HEK293T (cell line): ENCODE results near the gene KLHDC3.

Source experiments
- CTCF ChIA-PET: fragments of 350-600 bp; formaldehyde crosslinking; extraction: SDS; loops from one replicate; lab custom pipeline; 2021; ENCODE audit warnings: antibody characterized with exemption, inconsistent platforms; lab: Yijun Ruan, JAX
- POLR2A ChIA-PET: fragments of 350-600 bp; formaldehyde crosslinking; extraction: SDS; loops from one replicate; lab custom pipeline; 2020; ENCODE audit warnings: antibody characterized with exemption, inconsistent platforms; lab: Yijun Ruan, JAX
- DNase-seq: peaks from one replicate; pipeline ENCODE4 v3.0.0; 2012; ENCODE audit warnings: mixed read lengths; ENCODE audit errors: extremely low spot score
- ARNT ChIP-seq: fragments of 450-650 bp; IDR thresholded peaks from 2 replicates; pipeline ENCODE4 v1.6.1; 2017; ENCODE audit warnings: mild to moderate bottlenecking
- BHLHE40 ChIP-seq: fragments of 450-650 bp; IDR thresholded peaks from 2 replicates; pipeline ENCODE4 v1.6.1; 2016; ENCODE audit warnings: mild to moderate bottlenecking, moderate library complexity, borderline replicate concordance
- CTBP1 ChIP-seq: fragments of 450-650 bp; IDR thresholded peaks from 2 replicates; pipeline ENCODE4 v1.6.1; 2016; ENCODE audit warnings: borderline replicate concordance
- ELF4 ChIP-seq: fragments of 450-650 bp; IDR thresholded peaks from 2 replicates; pipeline ENCODE4 v1.6.1; 2017; ENCODE audit warnings: antibody characterized with exemption
- FOXA1 ChIP-seq: fragments of 450-650 bp; IDR thresholded peaks from 2 replicates; pipeline ENCODE4 v1.6.1; 2016; ENCODE audit warnings: mild to moderate bottlenecking
- FOXK2 ChIP-seq: fragments of 450-650 bp; IDR thresholded peaks from 2 replicates; pipeline ENCODE4 v1.6.1; 2016; ENCODE audit warnings: mild to moderate bottlenecking
- FOXM1 ChIP-seq: fragments of 450-650 bp; IDR thresholded peaks from 2 replicates; pipeline ENCODE4 v1.6.1; 2017; ENCODE audit warnings: mild to moderate bottlenecking, borderline replicate concordance
- HDGF ChIP-seq: fragments of 450-650 bp; IDR thresholded peaks from 2 replicates; pipeline ENCODE4 v1.6.1; 2017; ENCODE audit warnings: antibody characterized with exemption, borderline replicate concordance
- L3MBTL2 ChIP-seq: fragments of 450-650 bp; conservative IDR thresholded peaks from 2 replicates; pipeline ENCODE4 v1.6.1; 2016; ENCODE audit warnings: mild to moderate bottlenecking
- LEF1 ChIP-seq: fragments of 450-650 bp; IDR thresholded peaks from 2 replicates; pipeline ENCODE4 v1.6.1; 2017; ENCODE audit warnings: mild to moderate bottlenecking, borderline replicate concordance
- NFRKB ChIP-seq: fragments of 450-650 bp; IDR thresholded peaks from 2 replicates; pipeline ENCODE4 v1.6.1; 2016; ENCODE audit warnings: mild to moderate bottlenecking, moderate library complexity
- PKNOX1 ChIP-seq: fragments of 450-650 bp; IDR thresholded peaks from 2 replicates; pipeline ENCODE4 v1.6.1; 2016
- SP1 ChIP-seq: fragments of 450-650 bp; IDR thresholded peaks from 2 replicates; pipeline ENCODE4 v1.6.1; 2017
- SUZ12 ChIP-seq: fragments of 450-650 bp; IDR thresholded peaks from 2 replicates; pipeline ENCODE4 v1.6.1; 2016; ENCODE audit warnings: mild to moderate bottlenecking
- TARDBP ChIP-seq: fragments of 450-650 bp; IDR thresholded peaks from 2 replicates; pipeline ENCODE4 v1.6.1; 2016
- ZNF384 ChIP-seq: fragments of 450-650 bp; IDR thresholded peaks from 2 replicates; pipeline ENCODE4 v1.6.1; 2016

Gene KLHDC3

GRCh38 chr6:43014434-43014909, 423 bp downstream of the KLHDC3 start:
- CTCF ChIA-PET, result interaction anchor here (0.9 kb wide), 1 partner anchor 129 kb away, joined by 4 read pairs; no protein-coding TSS in a partner anchor
- POLR2A ChIA-PET, result interaction anchor here (0.6 to 7.4 kb wide), 25 partner anchors 8 to 1205 kb away, joined by 3 to 78 read pairs (median 5); partner anchors contain the start of genes CNPY3, CUL7, KLC4 and MRPL2
- DNase-seq, result no peak
- TF ChIP-seq CTBP1 (no peak), TARDBP (no peak), LEF1 (no peak), BHLHE40 (no peak), FOXA1 (no peak), PKNOX1 (no peak), SUZ12 (no peak), L3MBTL2 (no peak), FOXM1 (no peak), ELF4 (no peak), NFRKB (no peak)

GRCh38 chr6:43016176-43016942, 2.3 kb downstream of the KLHDC3 start:
- no peak for DNase-seq
- TF ChIP-seq ZNF384 (no peak), CTBP1 (no peak), ARNT (no peak), SUZ12 (no peak), TARDBP (no peak), LEF1 (no peak), HDGF (no peak), FOXA1 (no peak), ELF4 (no peak), BHLHE40 (no peak), FOXK2 (no peak), SP1 (no peak), NFRKB (no peak), L3MBTL2 (no peak), FOXM1 (no peak), PKNOX1 (no peak)
- POLR2A ChIA-PET, result interaction anchor here (1.2 to 3.7 kb wide), 6 partner anchors 9 to 87 kb away, joined by 4 to 30 read pairs (median 9); partner anchors contain the start of genes CNPY3, CUL7, KLC4 and MRPL2
- CTCF ChIA-PET, result no interaction called here

- DNase-seq, result no peak
- no peak for TF ChIP-seq FOXA1
- TF ChIP-seq NFRKB, result no peak
- TF ChIP-seq ELF4, result no peak
- TF ChIP-seq BHLHE40, result no peak
- no peak for TF ChIP-seq FOXK2
- TF ChIP-seq LEF1, result no peak
- TF ChIP-seq CTBP1, result no peak
- TF ChIP-seq SP1, result no peak
- no peak for TF ChIP-seq ARNT
- no peak for TF ChIP-seq FOXM1
- no peak for TF ChIP-seq L3MBTL2
- ChIA-PET CTCF (no interaction called here), POLR2A (interaction anchor here (1.2 to 3.7 kb wide), 5 partner anchors 33 to 88 kb away, joined by 4 to 22 read pairs (median 6); partner anchors contain the start of genes CNPY3, CUL7, KLC4 and MRPL2)
These were observed 2.9 kb downstream of the KLHDC3 start for GRCh38 chr6:43016943-43017334.

GRCh38 chr6:43019152-43019551, 5.1 kb downstream of the KLHDC3 start:
- DNase-seq, result no peak
- POLR2A ChIA-PET, result interaction anchor here (1.8 kb wide), 1 partner anchor 35 kb away, joined by 4 read pairs; the partner anchor contains the start of gene PPP2R5D
- CTCF ChIA-PET, result no interaction called here
- TF ChIP-seq FOXK2 (no peak), TARDBP (no peak), ARNT (no peak), NFRKB (no peak), SP1 (no peak), ZNF384 (no peak), L3MBTL2 (no peak), SUZ12 (no peak), HDGF (no peak), PKNOX1 (no peak), CTBP1 (no peak), LEF1 (no peak), FOXM1 (no peak), FOXA1 (no peak)

GRCh38 chr6:43020052-43020705, 6.1 kb downstream of the KLHDC3 start:
- ChIA-PET POLR2A (interaction anchor here (0.8 to 2.8 kb wide), 10 partner anchors 9 to 123 kb away, joined by 3 to 26 read pairs (median 8); partner anchors contain the start of genes CNPY3, CUL7, KLC4 and MRPL2), CTCF (no interaction called here)
- TF ChIP-seq ARNT (no peak), SUZ12 (no peak), LEF1 (no peak), L3MBTL2 (no peak), FOXM1 (no peak), SP1 (no peak), FOXA1 (no peak), FOXK2 (no peak), PKNOX1 (no peak), BHLHE40 (no peak), HDGF (no peak), ZNF384 (no peak), TARDBP (no peak), CTBP1 (no peak), NFRKB (no peak), ELF4 (no peak)
- DNase-seq, result no peak
